Keratinocyte (primary cell): ENCODE data around the gene ALLC. TPM values are rescaled to one million over a fixed set of nuclear protein-coding genes. Genes with fewer than 3 reads are reported as not detected.
"Not testable (repeated sequence)": the region's sequence is repeated elsewhere in the genome, so short reads cannot be mapped to it uniquely, and the experiment has no call there.

Experiments used
- DNase-seq: peaks from one replicate; pipeline ENCODE4 v3.0.0-alpha.2; 2011; ENCODE audit warnings: low read depth, missing footprints, low spot score
- FAIRE-seq: peaks from 2 replicates; lab custom pipeline; 2011; peaks lifted over from hg19 to GRCh38; lab: Jason Lieb, UNC
- H2AFZ ChIP-seq: 2 replicates; pipeline ENCODE4 v1.6.0; 2012; ENCODE audit warnings: low read length, control low read depth, inconsistent platforms; ENCODE audit not compliant: control insufficient read depth
- H3K27ac ChIP-seq: 2 replicates; pipeline ENCODE4 v1.5.1; 2011; ENCODE audit warnings: low read length; ENCODE audit not compliant: control insufficient read depth, insufficient read depth
- H3K27me3 ChIP-seq: 3 replicates; pipeline ENCODE4 v1.6.0; 2011; ENCODE audit warnings: low read length; ENCODE audit not compliant: control insufficient read depth, insufficient read depth; ENCODE audit errors: extremely low read depth
- H3K36me3 ChIP-seq, 2 experiments: 2 replicates in 1 of 2; 3 replicates in 1 of 2; pipeline ENCODE4 v1.5.1; 2011; ENCODE audit warnings: low read length in 2 of 2, mild to moderate bottlenecking in 1 of 2; ENCODE audit not compliant: control insufficient read depth in 2 of 2, insufficient read depth in 2 of 2; ENCODE audit errors: extremely low read depth in 1 of 2
- H3K4me1 ChIP-seq: 3 replicates; pipeline ENCODE4 v1.5.1; 2011; ENCODE audit warnings: low read length; ENCODE audit not compliant: control insufficient read depth, insufficient read depth; ENCODE audit errors: extremely low read depth
- H3K4me2 ChIP-seq: 3 replicates; pipeline ENCODE4 v1.6.0; 2011; ENCODE audit warnings: low read depth, low read length; ENCODE audit not compliant: control insufficient read depth, insufficient read depth; ENCODE audit errors: extremely low read depth
- H3K4me3 ChIP-seq, 3 experiments: fragments of 200-600 bp in 1 of 3; sonication (generic) in 1 of 3; 2 replicates in 2 of 3; 3 replicates in 1 of 3; pipeline ENCODE4 v1.5.1; 2011 to 2016; ENCODE audit warnings: low read length in 3 of 3, mild to moderate bottlenecking in 3 of 3, control low read depth in 2 of 3, inconsistent platforms in 1 of 3, low read depth in 1 of 3, mixed read lengths in 1 of 3, mixed run types in 1 of 3, moderate library complexity in 1 of 3; ENCODE audit not compliant: control insufficient read depth in 2 of 3, insufficient read depth in 2 of 3; ENCODE audit errors: extremely low read depth in 1 of 3
- H3K79me2 ChIP-seq: 2 replicates; pipeline ENCODE4 v1.6.0; 2012; ENCODE audit warnings: low read length; ENCODE audit not compliant: control insufficient read depth, insufficient read depth
- H3K9ac ChIP-seq: 3 replicates; pipeline ENCODE4 v1.6.0; 2011; ENCODE audit warnings: low read length; ENCODE audit not compliant: control insufficient read depth, insufficient read depth; ENCODE audit errors: extremely low read depth
- H3K9me1 ChIP-seq: 3 replicates; pipeline ENCODE4 v1.6.0; 2011; ENCODE audit warnings: low read length; ENCODE audit not compliant: control insufficient read depth, insufficient read depth; ENCODE audit errors: extremely low read depth
- H3K9me3 ChIP-seq: 2 replicates; pipeline ENCODE4 v1.5.1; 2012; ENCODE audit warnings: low read depth, low read length; ENCODE audit not compliant: control insufficient read depth
- H4K20me1 ChIP-seq: 3 replicates; pipeline ENCODE4 v1.6.0; 2011; ENCODE audit warnings: low read length; ENCODE audit not compliant: control insufficient read depth, insufficient read depth; ENCODE audit errors: extremely low read depth
- EZH2 ChIP-seq: IDR thresholded peaks from one replicate; pipeline ENCODE4 v1.6.1; 2012; ENCODE audit warnings: inconsistent platforms, mild to moderate bottlenecking, low read length, moderate library complexity
- dilution Hi-C: fragments of 300-500 bp; cut with MboI; formaldehyde crosslinking; loops from one replicate; pipeline ENCODE4 v1.7.0; 2020; ENCODE audit warnings: low sequenced_read_pairs; ENCODE audit not compliant: extremely low pct_ligation_motif_present
- polyA plus RNA-seq, 5 experiments: library from polyadenylated mRNA; depleted of rRNA in 3 of 5; stranded (reverse) in 3 of 5; stranded (forward) in 1 of 5; unstranded in 1 of 5; fragments of >200 nt; gene quantifications; 1 replicate in 1 of 5; 2 replicates in 3 of 5; 3 replicates in 1 of 5; pipeline versions ENCODE4 v1.2.1 to v1.2.3, GENCODE V29; 2011 to 2012; ENCODE audit warnings: missing spikeins in 2 of 5, low read depth in 1 of 5, low replicate concordance in 1 of 5
- TF ChIP-seq, protein P1 (sequence below), 3 experiments: IDR thresholded peaks in 1 of 3; conservative IDR thresholded peaks in 1 of 3; optimal IDR thresholded peaks in 1 of 3; 2 replicates in 2 of 3; 3 replicates in 1 of 3; pipeline versions ENCODE3 to v1.5.1; 2011; ENCODE audit warnings: low read length in 3 of 3, mild to moderate bottlenecking in 3 of 3, moderate library complexity in 2 of 3, control low read depth in 1 of 3, inconsistent platforms in 1 of 3; ENCODE audit not compliant: insufficient read depth in 2 of 3; ENCODE audit errors: extremely low read depth in 1 of 3

The ALLC gene
- polyA plus RNA-seq, 1 donor (not counting 4 experiments of a cell fraction or from before 2014, with no cell fraction given): not detected

DNA sequence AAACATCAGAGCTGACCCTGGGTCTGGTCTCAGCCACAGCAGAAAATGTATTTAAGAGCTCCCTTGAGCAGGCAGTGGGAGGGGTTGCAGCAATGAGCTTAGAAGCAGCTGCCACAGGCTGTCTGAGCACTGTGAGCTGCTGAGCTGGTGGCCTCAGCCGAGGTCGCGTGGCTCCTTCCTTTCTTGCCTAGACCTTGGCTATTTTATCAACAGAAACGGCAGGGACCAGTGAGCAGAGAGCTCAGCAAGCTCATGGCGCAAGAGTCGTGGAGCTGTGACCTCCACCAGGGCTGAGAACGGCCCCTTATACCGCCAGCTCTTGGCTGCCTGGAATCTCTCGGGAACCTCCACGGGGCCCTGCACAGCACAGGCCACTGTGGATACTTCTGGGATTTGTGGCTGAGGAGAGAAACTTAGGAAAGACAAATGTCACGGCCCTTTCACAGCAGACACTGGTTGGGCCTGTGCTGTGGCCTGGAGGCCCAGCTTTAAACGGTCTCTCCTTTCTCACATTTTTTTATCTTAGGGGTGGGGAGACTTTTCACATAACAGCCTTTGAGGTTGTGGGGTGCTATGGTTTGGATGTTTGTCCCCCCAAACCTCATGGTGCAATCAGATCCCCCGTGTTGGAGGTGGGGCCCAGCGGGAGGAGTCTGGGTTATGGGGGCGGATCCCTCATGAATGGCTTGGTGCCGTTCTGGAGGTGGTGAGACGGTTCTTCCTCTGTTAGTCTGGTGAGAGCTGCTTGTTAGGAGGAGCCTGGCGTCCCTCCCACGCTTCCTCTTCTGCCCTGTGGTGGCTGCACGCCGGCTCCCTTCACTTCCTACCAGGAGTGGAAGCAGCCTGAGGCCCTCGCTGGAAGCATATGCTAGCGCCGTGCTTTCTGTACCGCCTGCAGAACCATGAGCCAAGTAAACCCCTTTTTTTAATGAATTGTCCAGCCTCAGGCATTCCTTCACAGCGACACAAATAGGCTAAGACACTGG is 1.7 kb downstream of the ALLC start:
- Histone ChIP-seq H3K4me2 (no peak overlapping the region), H3K27ac (peak overlapping the region; percentile 57)

GRCh38 chr2:3660640-3661039 is 2.6 kb downstream of the ALLC start:
- H3K9me3 ChIP-seq, H3K4me3 ChIP-seq, H3K79me2 ChIP-seq, H3K36me3 ChIP-seq, H3K27me3 ChIP-seq, H3K9ac ChIP-seq, H4K20me1 ChIP-seq, dilution Hi-C loops, H2AFZ ChIP-seq, H3K9me1 ChIP-seq, H3K4me2 ChIP-seq, FAIRE-seq: not testable (repeated sequence)
- DNase-seq: peak; percentile 44
- H3K4me1 ChIP-seq: peaks cover 16% of the 10 kb centered on the region
- peak overlapping the region; percentile 57 for H3K27ac ChIP-seq

More for the DNA sequence above, 1.7 kb downstream of the ALLC start:
- H3K9me3 ChIP-seq: peaks cover 2% of the 10 kb centered on the region
- no peaks in the 10 kb centered on the region for H3K36me3 ChIP-seq
- H4K20me1 ChIP-seq: no peaks in the 10 kb centered on the region
- no peak overlapping the region for H3K9ac ChIP-seq
- no peaks in the 10 kb centered on the region for H3K27me3 ChIP-seq
- H2AFZ ChIP-seq: no peak overlapping the region
- DNase-seq (no peak), FAIRE-seq (no peak)
- H3K4me3 ChIP-seq: no peak overlapping the region
- no peaks in the 10 kb centered on the region for H3K9me1 ChIP-seq
- H3K79me2 ChIP-seq: no peaks in the 10 kb centered on the region
- TF ChIP-seq, protein P1, sequence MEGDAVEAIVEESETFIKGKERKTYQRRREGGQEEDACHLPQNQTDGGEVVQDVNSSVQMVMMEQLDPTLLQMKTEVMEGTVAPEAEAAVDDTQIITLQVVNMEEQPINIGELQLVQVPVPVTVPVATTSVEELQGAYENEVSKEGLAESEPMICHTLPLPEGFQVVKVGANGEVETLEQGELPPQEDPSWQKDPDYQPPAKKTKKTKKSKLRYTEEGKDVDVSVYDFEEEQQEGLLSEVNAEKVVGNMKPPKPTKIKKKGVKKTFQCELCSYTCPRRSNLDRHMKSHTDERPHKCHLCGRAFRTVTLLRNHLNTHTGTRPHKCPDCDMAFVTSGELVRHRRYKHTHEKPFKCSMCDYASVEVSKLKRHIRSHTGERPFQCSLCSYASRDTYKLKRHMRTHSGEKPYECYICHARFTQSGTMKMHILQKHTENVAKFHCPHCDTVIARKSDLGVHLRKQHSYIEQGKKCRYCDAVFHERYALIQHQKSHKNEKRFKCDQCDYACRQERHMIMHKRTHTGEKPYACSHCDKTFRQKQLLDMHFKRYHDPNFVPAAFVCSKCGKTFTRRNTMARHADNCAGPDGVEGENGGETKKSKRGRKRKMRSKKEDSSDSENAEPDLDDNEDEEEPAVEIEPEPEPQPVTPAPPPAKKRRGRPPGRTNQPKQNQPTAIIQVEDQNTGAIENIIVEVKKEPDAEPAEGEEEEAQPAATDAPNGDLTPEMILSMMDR (optimal IDR thresholded peaks at IDR 0.05 in 1 of 3, IDR thresholded peaks at IDR 0.05 in 1 of 3, conservative IDR thresholded peaks at IDR 0.05 in 1 of 3; ENCODE audit: extremely low read depth in 1 of 3, insufficient read depth in 2 of 3, low read length in 3 of 3): no peak
- TF ChIP-seq EZH2: no peak
- dilution Hi-C loops: no loop called here
- H3K4me1 ChIP-seq: peaks cover 16% of the 10 kb centered on the region
